GM13977 (cell line): ENCODE measurements around the gene TGOLN2.
"Not testable (repeated sequence)": the region's sequence is repeated elsewhere in the genome, so short reads cannot be mapped to it uniquely, and the experiment has no call there.

ENCODE experiments used
- DNase-seq: peaks from one replicate; pipeline ENCODE4 v3.0.0; 2012; ENCODE audit warnings: low spot score
- CTCF ChIP-seq: IDR thresholded peaks from 2 replicates; pipeline ENCODE4 v1.5.1; 2012; ENCODE audit warnings: mild to moderate bottlenecking, control low read depth; ENCODE audit not compliant: insufficient read depth; ENCODE audit errors: extremely low read depth, missing control alignments
- in situ Hi-C: fragments of 300-500 bp; cut with MboI; formaldehyde crosslinking; loops from one replicate; pipeline ENCODE4 v1.12.0; 2022; ENCODE audit warnings: low sequenced_read_pairs, low pct_unique_long_range_greater_than_20kb, mixed read lengths, inconsistent platforms; ENCODE audit not compliant: unreplicated experiment

TGOLN2 gene

GRCh38 chr2:85318222-85319074 is 9.3 kb downstream of the TGOLN2 start:
- DNase-seq, result no peak
- TF ChIP-seq CTCF, result no peak
- in situ Hi-C loops, result no loop called here

GRCh38 chr2:85315921-85316320 is 11.9 kb downstream of the TGOLN2 start:
- DNase-seq, in situ Hi-C loops: not testable (repeated sequence)

GRCh38 chr2:85314884-85315242 is 12.9 kb downstream of the TGOLN2 start:
- in situ Hi-C loops, result no loop called here
- TF ChIP-seq CTCF, result no peak
- DNase-seq, result no peak

GRCh38 chr2:85312404-85312803 is 15.4 kb downstream of the TGOLN2 start:
- no peak for DNase-seq
- TF ChIP-seq CTCF, result no peak
- in situ Hi-C loops, result no loop called here

- in situ Hi-C loops, result no loop called here
- no peak for DNase-seq
- TF ChIP-seq CTCF, result no peak
Measured at GRCh38 chr2:85310330-85310729, 17.5 kb downstream of the TGOLN2 start.

GRCh38 chr2:85309699-85310321 is 18.0 kb downstream of the TGOLN2 start:
- no peak for TF ChIP-seq CTCF
- in situ Hi-C loops, result no loop called here
- no peak for DNase-seq

- in situ Hi-C loops, result no loop called here
- no peak for DNase-seq
- no peak for TF ChIP-seq CTCF
Measured at GRCh38 chr2:85308896-85309555, 18.8 kb downstream of the TGOLN2 start.
